K562 (cell line): ENCODE results near the gene CLDND2. TPM values are rescaled to one million over a fixed set of nuclear protein-coding genes. Genes with fewer than 3 reads are reported as not detected.

Experiments
- ATAC-seq: fragments of 200-7000 bp; cut with Tn5 transposase; 3 replicates; pipeline ENCODE4 v1.9.1; 2020; ENCODE audit warnings: moderate library complexity
- BruUV-seq: library from RNA; stranded (reverse); fragments of 400-500 nt; replicated peaks from 2 replicates; lab custom pipeline; 2021; lab: Mats Ljungman, UMichigan
- CTCF ChIA-PET: fragments of 300-600 bp; formaldehyde crosslinking; extraction: SDS; loops from one replicate; lab custom pipeline; 2021; ENCODE audit warnings: low intra/inter-chr PET ratio; lab: Yijun Ruan, JAX
- POLR2A ChIA-PET: fragments of 300-600, 350-650 bp; sonication (Branson Sonifier 250); formaldehyde crosslinking; extraction: SDS; loops from one replicate; lab custom pipeline; 2021; ENCODE audit warnings: antibody characterized with exemption, inconsistent platforms; lab: Yijun Ruan, JAX
- DNase-seq, 4 experiments: peaks; one replicate each; pipeline versions ENCODE4 v3.0.0 to v3.0.0-alpha.2; 2011 to 2018; ENCODE audit warnings: low spot score in 3 of 4, mixed read lengths in 3 of 4; ENCODE audit errors: extremely low read depth in 1 of 4
- FAIRE-seq: peaks from 2 replicates; lab custom pipeline; 2011; peaks lifted over from hg19 to GRCh38; lab: Jason Lieb, UNC
- H2AFZ ChIP-seq: 2 replicates; pipeline ENCODE4 v1.6.0; 2011; ENCODE audit warnings: low read depth, low read length, control low read depth, inconsistent platforms
- H3K27ac ChIP-seq: fragments of 200-600 bp; 3 replicates; pipeline ENCODE4 v1.8.0; 2011; ENCODE audit warnings: low read depth, mild to moderate bottlenecking, control low read depth, inconsistent platforms, low read length, moderate library complexity, mixed read lengths; ENCODE audit errors: extremely low read depth
- H3K27me3 ChIP-seq, 2 experiments: fragments of 300-600 bp in 1 of 2; 2 replicates in 1 of 2; 3 replicates in 1 of 2; pipeline versions ENCODE4 v1.6.0 to v1.8.0; 2011; ENCODE audit warnings: inconsistent platforms in 2 of 2, low read length in 2 of 2, mild to moderate bottlenecking in 1 of 2, mixed read lengths in 1 of 2, moderate library complexity in 1 of 2; ENCODE audit not compliant: control insufficient read depth in 2 of 2, insufficient read depth in 2 of 2
- H3K36me3 ChIP-seq: fragments of 300-600 bp; 3 replicates; pipeline ENCODE4 v1.8.0; 2011; ENCODE audit warnings: mild to moderate bottlenecking, low read length, inconsistent platforms; ENCODE audit not compliant: control insufficient read depth, insufficient read depth
- H3K4me1 ChIP-seq, 2 experiments: fragments of 200-600 bp in 1 of 2; replicated peaks in 1 of 2; 2 replicates in 1 of 2; 3 replicates in 1 of 2; pipeline versions ENCODE4 v1.5.1 to v1.8.0; 2011; ENCODE audit warnings: inconsistent platforms in 2 of 2, low read length in 2 of 2, mild to moderate bottlenecking in 1 of 2, mixed read lengths in 1 of 2, moderate library complexity in 1 of 2; ENCODE audit not compliant: control insufficient read depth in 2 of 2, insufficient read depth in 2 of 2
- H3K4me2 ChIP-seq: 2 replicates; pipeline ENCODE4 v1.6.1; 2011; ENCODE audit warnings: low read length, control low read depth, inconsistent platforms, mixed read lengths; ENCODE audit not compliant: insufficient read depth
- H3K4me3 ChIP-seq: fragments of 200-600 bp; sonication (generic), shearing (Covaris generic); 2 replicates; pipeline ENCODE4 v1.5.1; 2016; ENCODE audit warnings: control low read depth, inconsistent platforms
- H3K79me2 ChIP-seq: fragments of 200-600 bp; 3 replicates; pipeline ENCODE4 v1.8.0; 2011; ENCODE audit warnings: low read length, inconsistent platforms; ENCODE audit not compliant: control insufficient read depth, insufficient read depth
- H3K9ac ChIP-seq, 2 experiments: 2 replicates each; pipeline versions ENCODE4 v1.6.0 to v1.6.1; 2011; ENCODE audit warnings: low read depth in 2 of 2, low read length in 2 of 2, control low read depth in 1 of 2, inconsistent platforms in 1 of 2, mild to moderate bottlenecking in 1 of 2, mixed read lengths in 1 of 2; ENCODE audit not compliant: insufficient read depth in 1 of 2
- H3K9me1 ChIP-seq: one replicate; pipeline ENCODE4 v1.6.0; 2011; ENCODE audit warnings: inconsistent platforms, mild to moderate bottlenecking, low read length, moderate library complexity; ENCODE audit not compliant: control insufficient read depth, insufficient read depth
- H3K9me3 ChIP-seq: replicated peaks from 2 replicates; pipeline ENCODE4 v1.5.1; 2011; ENCODE audit warnings: low read depth, low read length, inconsistent platforms; ENCODE audit not compliant: control insufficient read depth, insufficient read depth
- H4K20me1 ChIP-seq: replicated peaks from 2 replicates; pipeline ENCODE4 v1.6.1; 2011; ENCODE audit warnings: low read length, inconsistent platforms, mixed read lengths; ENCODE audit not compliant: control insufficient read depth, insufficient read depth
- CREB1 ChIP-seq, 2 experiments: sonication (generic) in 1 of 2; formaldehyde crosslinking in 1 of 2; IDR thresholded peaks; 2 replicates each; pipeline versions ENCODE4 v1.6.1 to v1.8.0; 2012 to 2022; ENCODE audit warnings: inconsistent platforms in 1 of 2, mild to moderate bottlenecking in 1 of 2, missing genetic modification reagents in 1 of 2, moderate library complexity in 1 of 2
- EP400 ChIP-seq: fragments of 450-650 bp; IDR thresholded peaks from 2 replicates; pipeline ENCODE4 v1.6.1; 2017; ENCODE audit warnings: antibody characterized with exemption, mild to moderate bottlenecking, moderate library complexity
- FUS ChIP-seq: fragments of 200-400 bp; formaldehyde crosslinking; optimal IDR thresholded peaks from 2 replicates; pipeline ENCODE3; 2017; ENCODE audit warnings: low read depth, low read length
- HEY1 ChIP-seq: fragments of 250-450 bp; sonication (Bioruptor Pico); IDR thresholded peaks from 2 replicates; pipeline ENCODE4 v1.5.0; 2020; ENCODE audit warnings: mild to moderate bottlenecking, moderate library complexity, borderline replicate concordance
- JUND ChIP-seq, 2 experiments: IDR thresholded peaks; 2 replicates in 1 of 2; 3 replicates in 1 of 2; pipeline ENCODE4 v1.6.1; 2011; ENCODE audit warnings: borderline replicate concordance in 2 of 2, low read depth in 2 of 2, low read length in 2 of 2, improper control_type of control experiment in 1 of 2, missing biosample characterization in 1 of 2, missing genetic modification characterization in 1 of 2, missing genetic modification reagents in 1 of 2
- MAZ ChIP-seq, 2 experiments: fragments of 450-650 bp in 1 of 2; sonication (generic) in 1 of 2; formaldehyde crosslinking; IDR thresholded peaks in 1 of 2; conservative IDR thresholded peaks in 1 of 2; 2 replicates each; pipeline versions ENCODE4 v1.4.0 to v1.5.0; 2020; ENCODE audit warnings: mild to moderate bottlenecking in 1 of 2, missing genetic modification reagents in 1 of 2
- MCM5 ChIP-seq: fragments of 450-650 bp; IDR thresholded peaks from 2 replicates; pipeline ENCODE4 v1.6.1; 2016; ENCODE audit warnings: low read depth
- PRDM10 ChIP-seq: fragments of 450-650 bp; IDR thresholded peaks from 2 replicates; pipeline ENCODE4 v1.6.1; 2018; ENCODE audit not compliant: partially characterized antibody
- RB1 ChIP-seq: fragments of 450-650 bp; IDR thresholded peaks from 2 replicates; pipeline ENCODE4 v1.6.1; 2017; ENCODE audit warnings: low read depth, mild to moderate bottlenecking
- RBM25 ChIP-seq: fragments of 200-400 bp; formaldehyde crosslinking; IDR thresholded peaks from 2 replicates; pipeline ENCODE4 v1.6.1; 2018; ENCODE audit warnings: low read length, low read depth, moderate library complexity; ENCODE audit not compliant: severe bottlenecking
- RCOR1 ChIP-seq, 2 experiments: IDR thresholded peaks; 2 replicates each; pipeline ENCODE4 v1.6.1; 2012; ENCODE audit warnings: low read depth in 2 of 2, low read length in 2 of 2, borderline replicate concordance in 1 of 2, improper control_type of control experiment in 1 of 2
- SMARCA5 ChIP-seq: fragments of 450-650 bp; IDR thresholded peaks from 2 replicates; pipeline ENCODE4 v1.6.1; 2016
- SRSF9 ChIP-seq: fragments of 200-400 bp; formaldehyde crosslinking; IDR thresholded peaks from 2 replicates; pipeline ENCODE4 v1.6.1; 2017; ENCODE audit warnings: low read depth, low read length, borderline replicate concordance
- TAF7 ChIP-seq: fragments of 450-650 bp; IDR thresholded peaks from 2 replicates; pipeline ENCODE4 v1.6.1; 2016; ENCODE audit warnings: missing genetic modification characterization, missing compliant biosample characterization
- ZNF263 ChIP-seq: sonication (generic); formaldehyde crosslinking; IDR thresholded peaks from 2 replicates; pipeline ENCODE4 v1.8.0; 2022; ENCODE audit warnings: mild to moderate bottlenecking, missing genetic modification reagents, borderline replicate concordance
- ZNF354B ChIP-seq: fragments of 250-450 bp; sonication (Bioruptor Pico); IDR thresholded peaks from 2 replicates; pipeline ENCODE4 v1.4.0; 2020
- ZNF695 ChIP-seq: fragments of 450-650 bp; formaldehyde crosslinking; IDR thresholded peaks from 2 replicates; pipeline ENCODE4 v1.4.0; 2020; ENCODE audit warnings: mild to moderate bottlenecking, moderate library complexity
- WGBS: fragments of 100-300 bp; shearing (Covaris generic); methylation state at CpG from one replicate; pipeline ENCODE4 v1.1.6; 2016; ENCODE audit warnings: low coverage, mixed read lengths; ENCODE audit not compliant: insufficient coverage; ENCODE audit errors: missing lambda C conversion rate; 5-methylcytosine and 5-hydroxymethylcytosine counted together
- in situ Hi-C: fragments of 300-500 bp; cut with MboI; formaldehyde crosslinking; loops from 4 replicates; pipeline ENCODE4 v1.15.0; 2018; ENCODE audit warnings: inconsistent platforms, mixed read lengths
- intact Hi-C: fragments of 100-400 bp; cut with micrococcal nuclease; formaldehyde crosslinking; loops from 2 replicates; pipeline ENCODE4 v1.14.2; 2022
- polyA plus RNA-seq, 8 experiments: library from polyadenylated mRNA; depleted of rRNA in 4 of 8; stranded (reverse) in 5 of 8; unstranded in 3 of 8; fragments of >200 nt; fragmentation: Nextera tagmentation in 2 of 8; fragmentation: Illumina TruSeq in 1 of 8; extraction: Ambion mirVana in 2 of 8; extraction: Trizol in 1 of 8; gene quantifications; 2 replicates each; pipeline versions ENCODE4 v1.2.1 to v1.2.3, GENCODE V29; 2011 to 2014; ENCODE audit warnings: inconsistent platforms in 1 of 8, missing spikeins in 1 of 8
- total RNA-seq, 7 experiments: library from RNA; depleted of rRNA in 6 of 7; stranded (reverse); fragments of >200 nt in 6 of 7; fragmentation: Illumina TruSeq in 2 of 7; extraction: Trizol in 2 of 7; gene quantifications; 2 replicates each; pipeline versions ENCODE4 v1.2.1 to v1.2.3, GENCODE V29; 2011 to 2021; ENCODE audit warnings: low replicate concordance in 1 of 7

CLDND2 gene
- total and polyA plus RNA-seq, 9 of the 15 experiments (the other 6 are each of a cell fraction or from before 2014, with no cell fraction given) = 0.45 to 4.0 (median 1.2) TPM; not detected in 3

- Histone ChIP-seq H3K4me1 (peaks cover 7 to 13% of the 10 kb centered on the region in 2 experiments; a peak in 4 of 5 replicates), H2AFZ (no peak overlapping the region; the same call in 1 of the 2 replicates), H3K4me3 (no peak overlapping the region), H3K79me2 (no peaks in the 10 kb centered on the region), H3K4me2 (no peak overlapping the region), H3K9me3 (peaks cover 3% of the 10 kb centered on the region; the same call in 1 of the 2 replicates), H3K27ac (no peak overlapping the region), H3K36me3 (peaks cover 4% of the 10 kb centered on the region), H3K27me3 (no peaks in the 10 kb centered on the region), H3K9me1 (no peaks in the 10 kb centered on the region), H3K9ac (peak overlapping the region in 1 of 2 experiments; percentile 19; a peak in 1 of 4 replicates), H4K20me1 (no peaks in the 10 kb centered on the region)
- POLR2A ChIA-PET = interaction anchor here (0.6 to 2.3 kb wide), 9 partner anchors 10 to 253 kb away, joined by 3 to 14 read pairs (median 4); partner anchors contain the start of genes C19orf84, SIGLEC10 and VSIG10L
- in situ Hi-C loops (no loop called here), intact Hi-C loops (loop anchor here (1.0 kb wide), 1 partner anchor 68 kb away; no protein-coding TSS in a partner anchor)
- CTCF ChIA-PET = interaction anchor here (0.6 to 1.8 kb wide), 6 partner anchors 12 to 253 kb away, joined by 3 to 10 read pairs (median 5); no protein-coding TSS in a partner anchor
- peak; percentile 90 for FAIRE-seq
- no TSS peak for BruUV-seq
- peak; percentile 77 to 84 (median 79) for DNase-seq
- WGBS = 7% methylated on average over 6 of the region's 6 CpGs
- peak; percentile 98 for ATAC-seq
- TF ChIP-seq CREB1 (IDR thresholded peaks at IDR 0.05) (no peak), CREB1 (CRISPR knock-in tag; IDR thresholded peaks at IDR 0.05) (0 out of 2 replicates have a peak, but pooled peaks have one; percentile 18), RCOR1 (IDR thresholded peaks at IDR 0.05; ENCODE audit: borderline replicate concordance in 1 of 2, low read depth in 2 of 2, low read length in 2 of 2) (0 out of 4 replicates have a peak, but pooled peaks of 1 of the 2 experiments have one; percentile 17), ZNF354B (no peak), TAF7 (tag) (no peak), MAZ (CRISPR knock-in tag; conservative IDR thresholded peaks at IDR 0.05 in 1 of 2, IDR thresholded peaks at IDR 0.05 in 1 of 2) (peak in 1 of 2 experiments; percentile 51; a peak in 1 of 4 replicates), ZNF695 (CRISPR knock-in tag) (no peak), MCM5 (no peak), FUS (no peak), HEY1 (no peak), SRSF9 (no peak), RBM25 (peak; percentile 28), PRDM10 (peak; percentile 80), SMARCA5 (peak; percentile 62; the same call in 1 of the 2 replicates), JUND (IDR thresholded peaks at IDR 0.05; ENCODE audit: borderline replicate concordance, low read depth, low read length) (0 out of 2 replicates have a peak, but pooled peaks have one; percentile 43), JUND (tag; IDR thresholded peaks at IDR 0.05; ENCODE audit: borderline replicate concordance, low read depth, low read length) (no peak), RB1 (0 out of 2 replicates have a peak, but pooled peaks have one; percentile 18), EP400 (peak; percentile 40), ZNF263 (CRISPR knock-in tag) (peak; percentile 66; the same call in 1 of the 2 replicates)
Observed at GRCh38 chr19:51407511-51408131, 38.8 kb upstream of the CLDND2 start.
